ENCODE data around the gene B4GALT2. TPM values are rescaled to one million over a fixed set of nuclear protein-coding genes. Genes with fewer than 3 reads are reported as not detected.

Gene B4GALT2
- total RNA-seq, 1 experiment from 2014 or later = 66.2 TPM

- H3K36me3 ChIP-seq (ENCODE audit: low read depth) = 0 out of 2 replicates have a peak, but pooled peaks cover 7% of the 10 kb centered on the region
- CTCF ChIA-PET = no interaction called here
- TF ChIP-seq CTCF (conservative IDR thresholded peaks at IDR 0.05) = no peak
- no peak for TF ChIP-seq EZH2 (IDR thresholded peaks at IDR 0.05; ENCODE audit: low read depth)
- BruUV-seq (replicated peaks) = no TSS peak
- no peaks in the 10 kb centered on the region for H3K9me3 ChIP-seq (ENCODE audit: insufficient read depth, low read depth)
- H3K9me2 ChIP-seq (ENCODE audit: insufficient read depth) = no peaks in the 10 kb centered on the region
- H3K4me1 ChIP-seq (replicated peaks; ENCODE audit: insufficient read depth) = peaks cover 10% of the 10 kb centered on the region
- H4K20me1 ChIP-seq (ENCODE audit: insufficient read depth) = no peaks in the 10 kb centered on the region; the same call in none of the 2 replicates
- no peak overlapping the region for H3K4me3 ChIP-seq
- intact Hi-C loops (cut with micrococcal nuclease; ENCODE audit: unreplicated experiment) = no loop called here
- H3K27ac ChIP-seq = no peak overlapping the region
- POLR2A ChIA-PET (ENCODE audit: unreplicated experiment) = interaction anchor here (0.5 kb wide), 1 partner anchor 21 kb away, joined by 9 read pairs; no protein-coding TSS in a partner anchor
- H2AFZ ChIP-seq = no peak overlapping the region
- H3K79me2 ChIP-seq (ENCODE audit: low read depth) = no peaks in the 10 kb centered on the region
- no peak overlapping the region for H3K4me2 ChIP-seq
- H3K27me3 ChIP-seq (ENCODE audit: insufficient read depth, low read depth) = no peaks in the 10 kb centered on the region
- DNase-seq = peak in 1 of 2 experiments; percentile 26
- H3F3A ChIP-seq (ENCODE audit: insufficient read depth, low read depth) = peaks cover 50% of the 10 kb centered on the region
Observed at GRCh38 chr1:43995984-43996732, 17.1 kb downstream of the B4GALT2 start.

GRCh38 chr1:43996733-43997115 lies 17.7 kb downstream of the B4GALT2 start:
- Histone ChIP-seq H3K4me2 (no peak overlapping the region), H3K9me2 (ENCODE audit: insufficient read depth) (no peaks in the 10 kb centered on the region), H2AFZ (no peak overlapping the region), H3K27me3 (ENCODE audit: insufficient read depth, low read depth) (no peaks in the 10 kb centered on the region), H3K9me3 (ENCODE audit: insufficient read depth, low read depth) (no peaks in the 10 kb centered on the region), H3K36me3 (ENCODE audit: low read depth) (0 out of 2 replicates have a peak, but pooled peaks cover 7% of the 10 kb centered on the region), H3K4me3 (no peak overlapping the region), H4K20me1 (ENCODE audit: insufficient read depth) (no peaks in the 10 kb centered on the region; the same call in none of the 2 replicates), H3K79me2 (ENCODE audit: low read depth) (no peaks in the 10 kb centered on the region), H3F3A (ENCODE audit: insufficient read depth, low read depth) (peaks cover 47% of the 10 kb centered on the region), H3K27ac (no peak overlapping the region), H3K4me1 (replicated peaks; ENCODE audit: insufficient read depth) (peaks cover 10% of the 10 kb centered on the region)
- POLR2A ChIA-PET (ENCODE audit: unreplicated experiment) = no interaction called here
- no TSS peak for BruUV-seq (replicated peaks)
- CTCF ChIA-PET = no interaction called here
- DNase-seq = peak in 1 of 2 experiments; percentile 9
- no peak for TF ChIP-seq CTCF (conservative IDR thresholded peaks at IDR 0.05)
- TF ChIP-seq EZH2 (IDR thresholded peaks at IDR 0.05; ENCODE audit: low read depth) = no peak
- intact Hi-C loops (cut with micrococcal nuclease; ENCODE audit: unreplicated experiment) = no loop called here

- TF ChIP-seq EZH2 (IDR thresholded peaks at IDR 0.05; ENCODE audit: low read depth) (no peak), CTCF (conservative IDR thresholded peaks at IDR 0.05) (no peak)
- intact Hi-C loops (cut with micrococcal nuclease; ENCODE audit: unreplicated experiment) = no loop called here
- Histone ChIP-seq H3F3A (ENCODE audit: insufficient read depth, low read depth) (peaks cover 39% of the 10 kb centered on the region), H3K4me1 (replicated peaks; ENCODE audit: insufficient read depth) (peaks cover 6% of the 10 kb centered on the region), H3K4me3 (no peak overlapping the region), H2AFZ (no peak overlapping the region), H3K27ac (no peak overlapping the region), H3K27me3 (ENCODE audit: insufficient read depth, low read depth) (no peaks in the 10 kb centered on the region), H3K79me2 (ENCODE audit: low read depth) (no peaks in the 10 kb centered on the region), H3K36me3 (ENCODE audit: low read depth) (peaks cover 12% of the 10 kb centered on the region; the same call in 1 of the 2 replicates), H4K20me1 (ENCODE audit: insufficient read depth) (no peaks in the 10 kb centered on the region; the same call in none of the 2 replicates), H3K4me2 (no peak overlapping the region), H3K9me2 (ENCODE audit: insufficient read depth) (no peaks in the 10 kb centered on the region), H3K9me3 (ENCODE audit: insufficient read depth, low read depth) (no peaks in the 10 kb centered on the region)
- CTCF ChIA-PET = no interaction called here
- BruUV-seq (replicated peaks) = no TSS peak
- peak in 1 of 2 experiments; percentile 18 for DNase-seq
- POLR2A ChIA-PET (ENCODE audit: unreplicated experiment) = no interaction called here
Observed at GRCh38 chr1:43997295-43997999, 18.4 kb downstream of the B4GALT2 start.
